ENCODE results near the gene CEP164. TPM values are rescaled to one million over a fixed set of nuclear protein-coding genes. Genes with fewer than 3 reads are reported as not detected.

Gene CEP164
- total RNA-seq, 3 donors from 2014 or later: 13.8 to 26.2 (median 17.3) TPM

DNA sequence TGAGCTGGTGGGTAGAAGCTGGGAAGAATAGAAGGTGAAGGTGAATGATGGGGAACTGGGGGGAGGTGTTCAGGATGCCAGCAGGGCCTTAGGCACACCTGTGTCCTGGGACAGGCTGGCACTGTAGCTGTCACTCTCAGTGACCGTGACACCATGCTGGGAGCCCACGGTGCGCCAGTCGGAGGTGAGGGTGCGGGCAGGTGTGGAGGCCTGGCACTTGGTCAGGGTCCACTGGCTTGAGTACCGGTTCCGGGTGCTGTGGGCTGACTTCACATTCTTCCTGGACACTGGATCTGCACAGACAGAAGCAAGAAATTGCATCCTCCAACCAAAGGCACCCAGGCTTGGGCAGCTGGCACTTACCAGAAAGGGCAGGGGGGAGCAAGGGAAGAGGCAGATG is 103.8 kb downstream of the CEP164 start:
- H3K4me3 ChIP-seq: no peak overlapping the region
- intact Hi-C loops (cut with DNase I, micrococcal nuclease): no loop called here
- ATAC-seq: no peak
- no peaks in the 10 kb centered on the region for H3K36me3 ChIP-seq (ENCODE audit: low read depth)
- DNase-seq: no peak
- TF ChIP-seq, protein P1, sequence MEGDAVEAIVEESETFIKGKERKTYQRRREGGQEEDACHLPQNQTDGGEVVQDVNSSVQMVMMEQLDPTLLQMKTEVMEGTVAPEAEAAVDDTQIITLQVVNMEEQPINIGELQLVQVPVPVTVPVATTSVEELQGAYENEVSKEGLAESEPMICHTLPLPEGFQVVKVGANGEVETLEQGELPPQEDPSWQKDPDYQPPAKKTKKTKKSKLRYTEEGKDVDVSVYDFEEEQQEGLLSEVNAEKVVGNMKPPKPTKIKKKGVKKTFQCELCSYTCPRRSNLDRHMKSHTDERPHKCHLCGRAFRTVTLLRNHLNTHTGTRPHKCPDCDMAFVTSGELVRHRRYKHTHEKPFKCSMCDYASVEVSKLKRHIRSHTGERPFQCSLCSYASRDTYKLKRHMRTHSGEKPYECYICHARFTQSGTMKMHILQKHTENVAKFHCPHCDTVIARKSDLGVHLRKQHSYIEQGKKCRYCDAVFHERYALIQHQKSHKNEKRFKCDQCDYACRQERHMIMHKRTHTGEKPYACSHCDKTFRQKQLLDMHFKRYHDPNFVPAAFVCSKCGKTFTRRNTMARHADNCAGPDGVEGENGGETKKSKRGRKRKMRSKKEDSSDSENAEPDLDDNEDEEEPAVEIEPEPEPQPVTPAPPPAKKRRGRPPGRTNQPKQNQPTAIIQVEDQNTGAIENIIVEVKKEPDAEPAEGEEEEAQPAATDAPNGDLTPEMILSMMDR (IDR thresholded peaks at IDR 0.05): no peak
- H3K4me1 ChIP-seq (ENCODE audit: low read depth): no peaks in the 10 kb centered on the region
- H3K9me3 ChIP-seq: no peaks in the 10 kb centered on the region

DNA sequence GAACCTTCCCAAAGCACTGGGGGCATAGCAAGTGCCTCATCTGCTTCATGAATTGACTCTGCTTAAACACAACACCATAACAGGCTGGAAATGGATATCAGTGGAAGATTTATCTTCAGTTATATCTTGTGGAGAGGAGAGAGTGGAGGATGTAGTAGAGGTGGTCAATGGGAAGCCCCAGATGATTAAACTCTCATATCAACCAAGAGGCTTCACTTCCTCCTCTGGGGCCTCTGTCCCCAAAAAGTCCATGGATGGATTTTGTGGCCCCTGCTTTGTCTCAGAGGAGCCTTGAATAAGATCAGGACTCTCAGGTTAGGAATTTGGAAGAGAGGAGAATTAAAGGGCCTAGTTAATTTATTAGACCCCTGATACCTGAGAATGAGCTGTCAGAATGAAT is 106.1 kb downstream of the CEP164 start:
- intact Hi-C loops (cut with DNase I, micrococcal nuclease): no loop called here
- H3K36me3 ChIP-seq (ENCODE audit: low read depth): no peaks in the 10 kb centered on the region

DNA sequence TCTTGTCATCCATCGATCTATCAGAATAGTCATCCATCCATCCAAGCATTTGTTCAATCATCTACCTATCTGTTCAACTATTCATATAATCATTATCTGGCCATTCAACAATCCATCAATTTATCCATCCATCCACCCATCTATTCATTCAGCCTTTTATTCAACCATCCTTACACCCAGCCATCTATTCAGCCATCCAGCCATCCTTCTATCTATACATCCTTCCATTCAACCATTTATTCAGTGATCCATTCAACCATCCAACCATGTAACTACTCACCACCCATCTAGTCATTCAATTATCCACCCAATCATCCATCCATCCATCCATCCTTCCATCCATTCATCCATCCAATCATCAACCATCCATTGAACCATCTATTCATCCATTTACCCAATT is 106.8 kb downstream of the CEP164 start:
- Histone ChIP-seq H3K9me3 (no peaks in the 10 kb centered on the region), H3K4me3 (no peak overlapping the region), H3K36me3 (ENCODE audit: low read depth) (no peaks in the 10 kb centered on the region), H3K4me1 (ENCODE audit: low read depth) (no peaks in the 10 kb centered on the region)
- no peak for DNase-seq
- intact Hi-C loops (cut with DNase I, micrococcal nuclease): no loop called here
- TF ChIP-seq, protein P1 (IDR thresholded peaks at IDR 0.05): no peak
- ATAC-seq: no peak

More for the DNA sequence above, 106.1 kb downstream of the CEP164 start:
- DNase-seq (no peak), ATAC-seq (no peak)
- Histone ChIP-seq H3K4me3 (no peak overlapping the region), H3K9me3 (no peaks in the 10 kb centered on the region), H3K4me1 (ENCODE audit: low read depth) (no peaks in the 10 kb centered on the region)
- TF ChIP-seq, protein P1 (IDR thresholded peaks at IDR 0.05): no peak

DNA sequence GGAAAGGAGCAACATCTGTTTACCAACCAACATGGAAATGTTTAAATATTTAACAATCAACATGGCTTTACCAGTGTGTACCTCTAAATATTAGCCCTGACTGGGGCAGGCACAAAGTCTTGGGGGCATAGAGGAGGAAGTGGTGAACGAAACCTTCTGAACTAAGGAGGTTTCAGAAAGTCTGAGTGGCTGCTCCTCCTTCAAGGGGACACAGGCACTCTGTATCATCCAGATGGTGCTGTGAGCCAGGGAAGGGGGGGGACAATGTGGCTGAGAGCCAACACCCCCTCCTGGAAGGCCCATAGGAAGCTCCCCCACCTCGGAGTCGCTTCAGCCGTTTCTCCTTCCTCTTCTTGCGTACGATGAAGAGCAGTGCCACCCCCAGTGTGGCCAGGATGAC is 107.7 kb downstream of the CEP164 start:
- H3K9me3 ChIP-seq: no peaks in the 10 kb centered on the region
- DNase-seq: no peak
- H3K4me3 ChIP-seq: no peak overlapping the region
- ATAC-seq: no peak
- intact Hi-C loops (cut with DNase I, micrococcal nuclease): no loop called here
- no peaks in the 10 kb centered on the region for H3K36me3 ChIP-seq (ENCODE audit: low read depth)
- no peaks in the 10 kb centered on the region for H3K4me1 ChIP-seq (ENCODE audit: low read depth)
- TF ChIP-seq, protein P1 (IDR thresholded peaks at IDR 0.05): no peak

DNA sequence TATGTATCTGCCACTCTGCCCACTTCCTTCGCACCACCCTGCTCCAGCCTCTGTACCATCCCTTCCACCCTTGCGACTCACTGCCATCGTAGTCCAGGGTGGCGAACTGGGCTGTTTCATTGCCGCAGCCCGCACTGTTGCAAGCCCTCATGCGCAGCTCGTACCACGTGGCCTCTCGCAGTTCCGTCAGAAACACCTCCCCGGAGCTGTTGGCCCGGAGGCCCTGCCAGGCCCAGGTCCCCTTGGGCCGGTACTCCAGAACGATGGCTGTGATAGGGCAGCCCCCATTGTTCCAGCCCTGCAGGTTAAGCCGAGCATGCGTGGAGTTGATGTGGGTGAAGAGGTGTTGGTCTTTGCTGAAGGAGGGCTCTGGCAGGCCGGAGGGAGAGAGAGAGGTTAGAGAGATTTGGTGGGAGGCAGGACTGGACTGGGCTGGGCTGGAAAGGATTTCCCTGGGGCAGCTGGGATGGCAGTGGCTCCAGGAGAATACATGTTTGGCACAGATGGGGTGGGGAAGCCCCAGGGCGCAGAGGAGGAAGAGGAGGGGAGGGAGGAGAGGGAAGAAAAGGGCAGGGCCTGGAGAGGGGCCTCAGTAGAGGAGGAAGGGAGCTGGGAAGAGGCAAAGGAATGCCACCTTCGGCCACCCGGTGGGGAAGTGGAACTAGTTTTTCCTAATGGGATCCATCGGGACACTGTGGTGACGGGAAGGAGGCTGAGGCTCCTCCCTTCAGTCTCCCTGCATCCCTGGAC is 109.6 kb downstream of the CEP164 start:
- intact Hi-C loops (cut with DNase I, micrococcal nuclease): no loop called here
- DNase-seq (no peak), ATAC-seq (no peak)
- no peak overlapping the region for H3K4me3 ChIP-seq
- H3K36me3 ChIP-seq (ENCODE audit: low read depth): no peaks in the 10 kb centered on the region
- H3K4me1 ChIP-seq (ENCODE audit: low read depth): no peaks in the 10 kb centered on the region
- TF ChIP-seq, protein P1 (IDR thresholded peaks at IDR 0.05): no peak
- no peaks in the 10 kb centered on the region for H3K9me3 ChIP-seq

DNA sequence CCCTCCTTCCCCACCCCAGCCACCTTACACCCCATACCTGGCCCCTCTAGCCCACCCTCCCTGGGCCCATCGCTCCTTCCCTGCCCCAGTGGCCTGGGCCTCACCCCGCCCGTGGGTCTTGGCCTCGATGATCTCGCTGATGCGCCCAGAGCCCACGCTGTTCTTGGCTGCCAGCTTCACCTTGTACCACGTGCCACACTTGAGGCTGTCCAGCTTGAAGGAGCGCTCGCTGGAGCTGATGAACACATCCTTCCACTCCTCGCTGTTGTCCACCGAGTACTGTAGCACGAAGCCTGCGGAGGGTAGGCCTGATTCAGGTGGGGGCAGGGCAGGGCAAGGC is 110.1 kb downstream of the CEP164 start:
- Histone ChIP-seq H3K36me3 (ENCODE audit: low read depth) (no peaks in the 10 kb centered on the region), H3K9me3 (no peaks in the 10 kb centered on the region), H3K4me3 (no peak overlapping the region), H3K4me1 (ENCODE audit: low read depth) (no peaks in the 10 kb centered on the region)
- TF ChIP-seq, protein P1 (IDR thresholded peaks at IDR 0.05): no peak
- DNase-seq: no peak
- intact Hi-C loops (cut with DNase I, micrococcal nuclease): no loop called here
- ATAC-seq: no peak

Measured in mucosa of descending colon (tissue), 3 donors.